ENCODE measurements around the gene CDCA5.

- TF ChIP-seq CTCF (IDR thresholded peaks at IDR 0.05) = no peak
- no peak for TF ChIP-seq POLR2A (IDR thresholded peaks at IDR 0.05)
These were observed 48.6 kb upstream of the CDCA5 start for GRCh38 chr11:65132238-65132987.
